ENCODE measurements around the gene EML3. TPM values are rescaled to one million over a fixed set of nuclear protein-coding genes. Genes with fewer than 3 reads are reported as not detected.
A peak's percentile ranks its signal among the peaks of the same experiment; 100 is the strongest.

Gene EML3
- total and polyA plus RNA-seq, 12 donors: 7.7 to 50.4 (median 16.2) TPM

DNA sequence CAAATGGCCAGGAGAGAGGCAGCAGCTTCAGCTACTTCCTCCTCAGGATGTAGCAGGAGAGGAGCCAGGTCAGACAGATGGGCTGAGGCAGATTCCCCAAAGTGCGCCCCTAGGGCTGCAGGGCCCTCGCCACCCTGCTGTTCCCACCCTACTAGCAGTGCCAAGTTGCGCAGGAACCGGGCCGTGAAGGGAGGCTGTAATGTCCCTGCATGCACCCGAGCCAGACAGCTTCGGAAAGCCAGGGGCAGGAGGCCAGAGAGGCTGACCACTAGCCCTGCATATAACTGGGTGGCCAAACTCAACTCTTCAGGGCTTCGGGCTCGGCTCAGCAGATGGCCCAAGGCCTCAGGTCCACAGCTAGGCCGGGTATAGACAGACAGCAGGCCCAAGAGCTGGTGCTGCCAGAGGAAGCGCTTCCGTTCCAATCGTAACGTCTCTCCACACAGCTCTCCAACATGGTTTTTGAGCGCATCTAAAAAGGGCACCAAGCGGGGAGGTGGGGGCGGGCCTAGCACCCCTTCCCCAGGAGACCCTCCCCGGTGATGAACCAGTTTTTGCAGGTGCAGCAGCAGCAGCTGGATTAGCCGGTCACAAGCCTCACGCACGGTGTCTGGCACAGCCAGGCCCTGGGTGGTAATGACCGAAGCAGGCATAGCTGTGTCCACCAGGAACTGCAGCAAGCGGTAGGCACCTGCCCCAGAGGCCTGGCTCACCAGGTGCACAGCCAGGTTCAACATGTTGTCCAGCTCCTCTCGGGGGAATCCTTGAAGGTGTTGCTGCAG is 35.8 kb upstream of the EML3 start:
- H3K27ac ChIP-seq: no peak overlapping the region
- ATAC-seq: no peak
- intact Hi-C loops (cut with DNase I): no loop called here

GRCh38 chr11:62647609-62648005 is 35.0 kb upstream of the EML3 start:
- no peak overlapping the region for H3K4me3 ChIP-seq
- H3K4me1 ChIP-seq: peaks cover 12 to 42% (median 39%) of the 10 kb centered on the region in 9 donors
- intact Hi-C loops (cut with DNase I): loop anchor here in 2 of 10 donors (2.0 kb wide), 1 partner anchor 25 kb away; no protein-coding TSS in a partner anchor

More for the DNA sequence above, 35.8 kb upstream of the EML3 start:
- WGBS, 2 donors: 92 to 94% methylated on average over 24 of the region's 24 CpGs
- no peaks in the 10 kb centered on the region for H3K9me3 ChIP-seq
- DNase-seq: no peak
- no peaks in the 10 kb centered on the region for H3K27me3 ChIP-seq
- no peak overlapping the region for H3K4me3 ChIP-seq
- H3K4me1 ChIP-seq: peaks cover 12 to 44% (median 40%) of the 10 kb centered on the region in 9 donors
- peaks cover 0 to 49% (median 20%) of the 10 kb centered on the region in 9 donors for H3K36me3 ChIP-seq
- TF ChIP-seq CTCF (IDR thresholded peaks at IDR 0.05): no peak

GRCh38 chr11:62646825-62647608 is 34.4 kb upstream of the EML3 start:
- Histone ChIP-seq H3K4me1 (peaks cover 12 to 36% (median 33%) of the 10 kb centered on the region in 9 donors), H3K36me3 (peaks cover 0 to 63% (median 27%) of the 10 kb centered on the region in 9 donors), H3K9me3 (no peaks in the 10 kb centered on the region), H3K4me3 (peak overlapping the region in 7 of 10 donors; percentile 87 to 100 (median 96)), H3K27me3 (no peaks in the 10 kb centered on the region), H3K27ac (peak overlapping the region in 6 of 10 donors; percentile 6 to 98 (median 69))
- WGBS, 2 donors: 62% methylated on average over 32 of the region's 32 CpGs
- ATAC-seq (peak in 3 of 8 donors; percentile 0 to 21 (median 1)), DNase-seq (no peak)
- no peak for TF ChIP-seq CTCF (IDR thresholded peaks at IDR 0.05)
- intact Hi-C loops (cut with DNase I): loop anchor here in 2 of 10 donors (2.0 kb wide), 1 partner anchor 24 kb away; no protein-coding TSS in a partner anchor

More at GRCh38 chr11:62647609-62648005, 35.0 kb upstream of the EML3 start:
- no peak for TF ChIP-seq CTCF (IDR thresholded peaks at IDR 0.05)
- Histone ChIP-seq H3K36me3 (peaks cover 0 to 57% (median 27%) of the 10 kb centered on the region in 9 donors), H3K9me3 (no peaks in the 10 kb centered on the region), H3K27me3 (no peaks in the 10 kb centered on the region), H3K27ac (no peak overlapping the region)
- DNase-seq (no peak), ATAC-seq (no peak)
- WGBS, 2 donors: 88 to 92% methylated on average over 6 of the region's 6 CpGs
